ENCODE data around the gene ARGFX. TPM values are rescaled to one million over a fixed set of nuclear protein-coding genes. Genes with fewer than 3 reads are reported as not detected.

Gene ARGFX
- total and polyA plus RNA-seq, 9 of the 15 experiments (the other 6 are each of a cell fraction or from before 2014, with no cell fraction given): not detected

DNA sequence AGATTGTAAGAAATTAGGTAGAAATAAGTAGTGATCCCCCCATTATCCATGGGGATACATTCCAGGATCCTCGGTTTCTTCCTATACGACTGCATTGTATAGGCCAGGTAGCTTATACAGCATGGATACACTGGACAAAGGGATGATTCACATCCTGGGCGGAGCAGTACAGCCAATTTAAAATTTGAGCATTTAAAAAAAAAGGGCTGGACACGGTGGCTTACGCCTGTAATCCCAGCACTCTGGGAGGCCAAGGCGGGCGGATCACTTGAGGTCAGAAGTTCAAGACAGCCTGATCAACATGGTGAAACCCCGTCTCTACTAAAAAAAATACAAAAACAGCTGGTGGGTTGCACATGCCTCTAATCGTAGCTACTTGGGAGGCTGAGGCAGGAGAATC is 976 bp upstream of the ARGFX start:
- no TSS peak for BruUV-seq (replicated peaks)
- FAIRE-seq (no peak), ATAC-seq (no peak), DNase-seq (ENCODE audit: extremely low read depth in 1 of 4, low spot score in 3 of 4) (no peak)
- Histone ChIP-seq H3K9me3 (replicated peaks; ENCODE audit: control insufficient read depth, insufficient read depth, low read depth, low read length) (no peaks in the 10 kb centered on the region), H3K79me2 (ENCODE audit: control insufficient read depth, insufficient read depth, low read length) (no peaks in the 10 kb centered on the region), H2AFZ (ENCODE audit: low read depth, low read length) (no peak overlapping the region), H3K4me3 (no peak overlapping the region), H3K4me1 (replicated peaks in 1 of 2; ENCODE audit: control insufficient read depth in 2 of 2, insufficient read depth in 2 of 2, low read length in 2 of 2) (no peaks in the 10 kb centered on the region), H3K27ac (ENCODE audit: extremely low read depth, low read depth, low read length) (no peak overlapping the region), H3K9me1 (ENCODE audit: control insufficient read depth, insufficient read depth, low read length) (no peaks in the 10 kb centered on the region), H3K9ac (ENCODE audit: insufficient read depth in 1 of 2, low read depth in 2 of 2, low read length in 2 of 2) (no peak overlapping the region), H3K4me2 (ENCODE audit: insufficient read depth, low read length) (no peak overlapping the region), H3K27me3 (ENCODE audit: control insufficient read depth in 2 of 2, insufficient read depth in 2 of 2, low read length in 2 of 2) (no peaks in the 10 kb centered on the region), H3K36me3 (ENCODE audit: control insufficient read depth, insufficient read depth, low read length) (no peaks in the 10 kb centered on the region), H4K20me1 (replicated peaks; ENCODE audit: control insufficient read depth, insufficient read depth, low read length) (no peaks in the 10 kb centered on the region; the same call in 1 of the 2 replicates)
- WGBS (ENCODE audit: insufficient coverage, low coverage, missing lambda C conversion rate): 44% methylated on average over 9 of the region's 9 CpGs
- TF ChIP-seq HINFP (tag; conservative IDR thresholded peaks at IDR 0.05; ENCODE audit: low read depth): no peak
- TF ChIP-seq, protein P1, sequence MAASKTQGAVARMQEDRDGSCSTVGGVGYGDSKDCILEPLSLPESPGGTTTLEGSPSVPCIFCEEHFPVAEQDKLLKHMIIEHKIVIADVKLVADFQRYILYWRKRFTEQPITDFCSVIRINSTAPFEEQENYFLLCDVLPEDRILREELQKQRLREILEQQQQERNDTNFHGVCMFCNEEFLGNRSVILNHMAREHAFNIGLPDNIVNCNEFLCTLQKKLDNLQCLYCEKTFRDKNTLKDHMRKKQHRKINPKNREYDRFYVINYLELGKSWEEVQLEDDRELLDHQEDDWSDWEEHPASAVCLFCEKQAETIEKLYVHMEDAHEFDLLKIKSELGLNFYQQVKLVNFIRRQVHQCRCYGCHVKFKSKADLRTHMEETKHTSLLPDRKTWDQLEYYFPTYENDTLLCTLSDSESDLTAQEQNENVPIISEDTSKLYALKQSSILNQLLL (CRISPR knock-in tag; IDR thresholded peaks at IDR 0.05; ENCODE audit: borderline replicate concordance): no peak
- no peak for TF ChIP-seq SRF (CRISPR knock-in tag; IDR thresholded peaks at IDR 0.05)
- no peak for TF ChIP-seq YY1 (IDR thresholded peaks at IDR 0.05; ENCODE audit: borderline replicate concordance in 1 of 3, control insufficient read depth in 1 of 3, extremely low read depth in 1 of 3, insufficient read depth in 3 of 3, insufficient read length in 1 of 3, insufficient replicate concordance in 2 of 3, low read depth in 1 of 3, low read length in 2 of 3)
- TF ChIP-seq FOXA3 (CRISPR knock-in tag; conservative IDR thresholded peaks at IDR 0.05 in 1 of 2, IDR thresholded peaks at IDR 0.05 in 1 of 2): no peak
- TF ChIP-seq POU5F1 (IDR thresholded peaks at IDR 0.05; ENCODE audit: borderline replicate concordance, low read depth, low read length, partially characterized antibody): no peak
- TF ChIP-seq TGIF2 (CRISPR knock-in tag; IDR thresholded peaks at IDR 0.05): no peak
- no peak for TF ChIP-seq NR4A1 (CRISPR knock-in tag; IDR thresholded peaks at IDR 0.05)
- TF ChIP-seq NR4A1 (tag; IDR thresholded peaks at IDR 0.05): no peak
- TF ChIP-seq EP300 (IDR thresholded peaks at IDR 0.05; ENCODE audit: low read length): no peak
- no peak for TF ChIP-seq U2AF1 (optimal IDR thresholded peaks at IDR 0.05; ENCODE audit: low read depth, low read length)
- no peak for TF ChIP-seq MAFG (tag; conservative IDR thresholded peaks at IDR 0.05)
- TF ChIP-seq, protein P2, sequence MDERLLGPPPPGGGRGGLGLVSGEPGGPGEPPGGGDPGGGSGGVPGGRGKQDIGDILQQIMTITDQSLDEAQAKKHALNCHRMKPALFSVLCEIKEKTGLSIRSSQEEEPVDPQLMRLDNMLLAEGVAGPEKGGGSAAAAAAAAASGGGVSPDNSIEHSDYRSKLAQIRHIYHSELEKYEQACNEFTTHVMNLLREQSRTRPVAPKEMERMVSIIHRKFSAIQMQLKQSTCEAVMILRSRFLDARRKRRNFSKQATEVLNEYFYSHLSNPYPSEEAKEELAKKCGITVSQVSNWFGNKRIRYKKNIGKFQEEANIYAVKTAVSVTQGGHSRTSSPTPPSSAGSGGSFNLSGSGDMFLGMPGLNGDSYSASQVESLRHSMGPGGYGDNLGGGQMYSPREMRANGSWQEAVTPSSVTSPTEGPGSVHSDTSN (CRISPR knock-in tag; IDR thresholded peaks at IDR 0.05; ENCODE audit: low read depth): no peak
- TF ChIP-seq, protein P2 (tag; conservative IDR thresholded peaks at IDR 0.05; ENCODE audit: low read depth): no peak
- CTCF ChIA-PET (ENCODE audit: low intra/inter-chr PET ratio): no interaction called here
- POLR2A ChIA-PET: interaction anchor here (0.6 kb wide), 1 partner anchor 19 kb away, joined by 3 read pairs; no protein-coding TSS in a partner anchor
- intact Hi-C loops (cut with micrococcal nuclease) (no loop called here), in situ Hi-C loops (cut with MboI) (no loop called here)

All from K562 (cell line).